GM19324 (cell line): ENCODE results near the gene LXN.
A peak's percentile ranks its signal among the peaks of the same experiment; 100 is the strongest.
"Not testable (repeated sequence)": the region's sequence is repeated elsewhere in the genome, so short reads cannot be mapped to it uniquely, and the experiment has no call there.

ENCODE experiments used
- ATAC-seq: cut with Tn5 transposase; IDR thresholded peaks from one replicate; pipeline ENCODE4 v1.9.1; 2021; ENCODE audit warnings: mild to moderate bottlenecking, moderate library complexity; ENCODE audit not compliant: unreplicated experiment, low FRiP score

The LXN gene

GRCh38 chr3:158672215-158673176, at the start of gene LXN:
TSS of gene LXN (minus strand) at chr3:158672648. CDS start at chr3:158672478, 170 bp downstream.
- peak; percentile 100 for ATAC-seq

GRCh38 chr3:158722108-158722507, 49.7 kb upstream of the LXN start:
- ATAC-seq: no peak

GRCh38 chr3:158718490-158719170, 46.2 kb upstream of the LXN start:
- ATAC-seq: no peak

DNA sequence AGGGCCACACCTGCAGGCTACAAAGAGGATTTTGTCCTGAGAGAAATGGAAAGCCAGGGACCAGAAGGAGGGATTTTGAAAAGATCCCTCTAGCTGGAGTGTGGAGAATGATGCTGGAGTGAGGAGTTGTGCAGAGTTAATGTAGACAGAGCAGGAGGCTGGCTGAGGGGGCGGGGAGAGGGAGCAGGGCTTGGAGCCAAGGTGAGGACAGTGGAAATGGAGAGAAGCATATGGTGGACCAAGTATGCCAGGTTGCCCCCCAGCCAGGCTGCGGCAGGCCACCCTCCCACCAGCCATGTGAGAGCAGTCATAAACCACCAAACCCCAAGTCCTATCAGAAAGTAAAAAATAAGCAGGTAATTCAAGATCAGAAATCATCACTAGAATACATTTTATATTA, 45.1 kb upstream of the LXN start:
- ATAC-seq: no peak

- no peak for ATAC-seq
These were observed 40.6 kb upstream of the LXN start for GRCh38 chr3:158713094-158713499.

DNA sequence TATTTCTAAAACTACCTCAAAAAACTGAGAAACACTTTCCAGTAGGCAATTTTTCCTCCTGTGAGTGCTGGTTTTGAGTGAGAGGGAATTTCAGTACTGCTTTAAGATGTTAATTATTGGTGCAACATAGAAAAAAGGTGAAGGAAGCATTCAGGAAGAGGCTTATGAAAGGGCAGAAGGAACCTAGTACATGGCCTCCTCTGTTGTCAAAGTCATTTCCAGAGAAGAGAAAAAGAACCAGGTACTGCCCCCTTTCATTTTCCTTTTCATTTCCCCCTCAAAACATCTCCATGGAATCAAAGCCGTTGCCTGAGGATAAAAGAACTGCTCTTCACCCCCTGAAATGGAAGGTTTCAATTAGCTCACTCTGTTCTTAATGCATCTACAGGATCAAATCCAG, 40.0 kb upstream of the LXN start:
- ATAC-seq: no peak

GRCh38 chr3:158711886-158712285, 39.4 kb upstream of the LXN start:
- ATAC-seq: no peak

- no peak for ATAC-seq
These were observed 38.2 kb upstream of the LXN start for GRCh38 chr3:158710601-158711000.

GRCh38 chr3:158709666-158710083, 37.2 kb upstream of the LXN start:
- ATAC-seq: no peak

GRCh38 chr3:158703566-158703965, 31.1 kb upstream of the LXN start:
- no peak for ATAC-seq

DNA sequence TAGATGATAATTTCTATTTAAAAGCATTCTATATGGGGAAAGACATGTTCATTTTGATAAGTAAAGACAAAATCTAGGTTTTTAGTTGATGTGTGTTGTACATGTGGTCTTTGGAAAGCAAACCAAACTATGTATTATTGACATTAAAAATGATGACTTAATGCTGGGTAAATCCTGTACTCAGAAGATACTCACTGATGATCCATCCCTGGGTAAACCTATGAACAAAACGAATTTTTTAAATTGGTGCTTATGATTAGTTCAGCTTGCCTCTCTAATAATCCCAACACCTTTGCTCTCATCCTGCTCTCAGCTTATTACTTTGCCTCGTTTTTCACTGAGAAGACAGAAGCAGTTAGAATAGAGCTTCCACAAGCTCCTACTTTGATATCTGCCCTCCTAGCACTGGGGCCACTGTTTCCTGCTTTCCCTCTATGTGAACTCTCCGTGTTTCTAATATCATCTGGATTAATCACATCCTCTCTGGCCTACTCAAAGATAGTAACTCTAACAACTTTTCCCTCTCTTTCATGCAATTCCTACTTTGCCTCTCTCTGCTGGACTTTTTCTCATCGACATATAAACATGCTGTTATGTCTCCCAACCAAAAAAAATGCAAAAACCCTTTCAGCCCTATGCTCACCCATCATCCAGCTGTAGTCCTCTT, 30.5 kb upstream of the LXN start:
- ATAC-seq: no peak

- ATAC-seq: no peak
These were observed 29.1 kb upstream of the LXN start for GRCh38 chr3:158701420-158702065.

DNA sequence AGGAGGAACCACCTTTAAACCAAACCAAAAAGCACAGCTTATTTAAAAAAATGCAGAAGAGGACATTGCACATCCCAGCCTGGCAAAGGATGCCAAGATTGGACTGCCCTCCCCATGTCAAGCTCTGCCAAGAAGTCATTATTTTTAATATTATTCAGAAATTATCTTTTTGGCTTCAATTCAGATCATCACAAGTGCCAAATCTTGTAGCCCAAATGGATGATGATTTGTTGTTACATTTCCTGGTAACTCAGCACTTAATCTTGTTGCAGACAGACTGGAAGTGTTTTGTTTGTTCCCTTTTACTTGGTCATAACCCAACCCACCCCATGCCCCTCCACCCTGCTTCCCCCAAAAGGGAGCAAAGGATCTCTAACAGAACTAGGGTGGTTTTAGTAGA, 28.1 kb upstream of the LXN start:
- no peak for ATAC-seq

DNA sequence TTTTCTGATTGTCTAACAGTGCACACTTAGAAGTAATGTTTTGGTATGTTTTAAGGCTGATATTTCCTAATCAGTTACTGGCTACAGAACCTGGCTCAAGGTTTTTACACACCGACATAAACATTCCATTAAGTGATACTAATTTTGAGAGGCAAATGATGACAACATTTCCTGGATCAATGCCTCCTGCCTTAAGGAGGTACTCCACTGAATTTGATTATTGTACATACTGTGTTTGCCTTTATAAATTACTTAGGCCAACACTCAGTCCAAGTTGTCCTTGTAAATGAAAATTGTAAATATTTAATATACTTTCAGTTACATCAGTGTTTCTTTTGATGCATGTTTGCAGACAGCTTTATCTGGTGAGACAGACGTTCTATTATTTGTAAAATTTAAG, 24.2 kb upstream of the LXN start:
- no peak for ATAC-seq

GRCh38 chr3:158693866-158694456, 21.5 kb upstream of the LXN start:
- not testable (repeated sequence) for ATAC-seq

DNA sequence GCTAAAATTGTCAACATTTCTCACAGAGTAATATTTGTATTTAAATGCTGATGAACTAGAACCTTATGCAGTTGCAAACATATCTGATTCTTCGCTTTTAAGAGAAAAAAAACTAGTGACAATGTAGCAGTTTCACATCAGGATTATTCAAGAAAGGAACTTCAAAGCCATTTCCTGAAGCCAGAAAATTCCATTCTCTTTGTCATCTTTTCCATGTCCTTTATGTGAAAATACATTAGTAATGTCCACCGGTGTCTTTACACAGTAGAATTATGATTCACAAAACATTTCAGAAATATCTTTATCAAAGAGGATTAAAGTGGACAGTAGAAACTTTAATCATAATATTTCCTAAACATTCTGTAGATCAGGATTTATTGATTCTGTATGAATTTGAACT, 12.7 kb upstream of the LXN start:
- no peak for ATAC-seq

DNA sequence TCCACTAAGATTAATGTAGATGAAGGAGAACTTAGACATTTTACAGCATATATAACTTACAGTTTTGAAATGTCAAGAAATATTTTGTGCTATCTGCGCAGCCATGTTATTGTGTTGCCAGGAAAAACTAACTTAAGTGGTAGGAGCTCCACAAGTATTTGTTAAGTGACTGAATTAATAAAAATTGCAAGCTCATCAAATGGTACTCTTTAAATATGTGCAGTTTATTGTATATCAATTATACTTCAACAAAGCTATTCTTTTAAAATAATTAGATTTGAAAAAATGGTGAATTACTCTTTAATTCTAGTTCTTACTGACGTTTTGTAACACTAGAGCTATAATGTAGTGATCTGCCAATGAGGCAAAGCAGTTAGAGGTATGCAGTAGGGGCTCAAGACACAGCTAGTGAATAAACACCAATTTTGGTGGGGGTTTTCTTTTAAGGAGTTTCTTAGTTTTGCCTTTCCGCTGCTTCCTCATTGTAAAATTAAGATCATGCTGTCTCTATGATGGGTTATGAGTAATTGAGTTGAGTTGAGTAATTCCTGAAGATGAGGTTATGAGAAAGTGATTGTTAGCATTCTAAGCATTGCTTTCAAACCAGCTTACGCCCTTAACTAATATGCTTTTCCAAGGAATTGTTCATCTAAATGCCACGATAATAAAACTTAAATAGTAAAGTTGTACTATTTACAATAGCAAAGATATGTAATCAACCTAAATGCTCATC, 10.9 kb upstream of the LXN start:
- no peak for ATAC-seq

DNA sequence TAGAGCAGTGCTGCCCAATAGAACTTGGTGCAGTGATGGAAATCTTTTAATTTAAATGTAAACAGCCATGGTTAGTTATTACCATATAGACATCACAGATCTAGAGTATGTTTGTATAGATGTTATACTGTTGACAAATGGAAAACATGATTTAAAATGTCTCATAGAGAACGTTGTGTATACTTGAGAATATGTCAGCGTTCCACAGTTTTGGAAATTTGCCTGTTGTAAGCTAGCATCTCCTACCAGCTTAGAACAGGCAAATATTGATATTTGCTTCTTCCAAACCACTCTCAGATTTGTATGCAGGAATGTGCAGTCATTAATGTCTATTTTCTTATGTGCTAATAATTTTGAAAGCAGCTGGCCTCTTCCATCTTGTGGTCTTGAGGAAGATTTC, 8.4 kb upstream of the LXN start:
- no peak for ATAC-seq

GRCh38 chr3:158679547-158680000, 7.1 kb upstream of the LXN start:
- ATAC-seq: no peak

DNA sequence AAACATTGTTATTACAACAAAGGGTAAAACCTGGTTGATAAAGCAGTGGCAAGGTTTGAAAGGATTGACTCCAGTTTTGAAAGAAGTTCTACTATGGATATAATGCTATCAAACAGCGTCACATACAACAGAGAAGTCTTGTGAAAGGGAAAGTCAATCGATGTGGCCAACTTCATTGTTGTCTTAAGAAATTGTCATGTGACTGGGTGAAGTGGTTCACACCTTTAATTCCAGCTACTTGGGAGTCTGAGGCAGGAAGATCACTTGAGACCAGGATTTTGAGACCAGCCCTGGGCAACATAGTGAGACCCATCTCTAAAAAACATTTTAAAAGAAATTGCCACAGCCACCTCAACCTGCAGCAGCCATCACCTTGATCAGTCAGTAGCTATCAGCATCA, 6.2 kb upstream of the LXN start:
- no peak for ATAC-seq
